Activated naive CD8-positive, alpha-beta T cell treated with anti-CD3 and anti-CD28 coated beads, Interleukin-2, amount 50 U/mL, for 24 hours (primary cell): ENCODE results near the gene RB1.
"Not testable (repeated sequence)": the region's sequence is repeated elsewhere in the genome, so short reads cannot be mapped to it uniquely, and the experiment has no call there.

Source experiments
- ATAC-seq: fragments of 150-1000 bp; cut with Tn5 transposase; one replicate; pipeline ENCODE4 v1.10.0; 2021
- DNase-seq: peaks from one replicate; pipeline ENCODE4 v3.0.0; 2021
- H3K27ac Mint-ChIP-seq: one replicate; pipeline ENCODE4 v1.8.0; 2021; ENCODE audit warnings: mild to moderate bottlenecking, mixed read lengths
- H3K27me3 Mint-ChIP-seq: one replicate; pipeline ENCODE4 v1.8.0; 2021; ENCODE audit warnings: mixed read lengths
- H3K36me3 Mint-ChIP-seq: one replicate; pipeline ENCODE4 v1.8.0; 2021; ENCODE audit warnings: low read depth, mixed read lengths
- H3K4me1 Mint-ChIP-seq: one replicate; pipeline ENCODE4 v1.8.0; 2021; ENCODE audit warnings: mixed read lengths
- H3K4me3 Mint-ChIP-seq: one replicate; pipeline ENCODE4 v1.8.0; 2021; ENCODE audit warnings: mild to moderate bottlenecking, moderate library complexity, mixed read lengths
- H3K9me3 Mint-ChIP-seq: one replicate; pipeline ENCODE4 v1.8.0; 2021; ENCODE audit warnings: mixed read lengths

Gene RB1

DNA sequence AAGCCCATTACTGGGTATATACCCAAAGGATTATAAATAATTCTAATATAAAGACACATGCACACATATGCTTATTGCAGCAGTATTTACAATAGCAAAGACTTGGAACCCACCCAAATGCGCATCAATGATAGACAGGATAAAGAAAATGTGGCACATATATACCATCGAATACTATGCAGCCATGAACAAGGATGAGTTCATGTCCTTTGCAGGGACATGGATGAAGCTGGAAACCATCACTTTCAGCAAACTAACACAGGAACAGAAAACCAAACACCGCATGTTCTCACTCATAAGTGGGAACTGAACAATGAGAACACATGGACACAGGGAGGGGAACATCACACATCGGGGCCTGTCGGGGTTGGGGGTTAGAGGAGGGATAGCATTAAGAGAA is 118.5 kb downstream of the RB1 start:
- not testable (repeated sequence) for ATAC-seq, H3K27ac Mint-ChIP-seq, DNase-seq, H3K4me3 Mint-ChIP-seq, H3K27me3 Mint-ChIP-seq, H3K4me1 Mint-ChIP-seq
- Mint-ChIP-seq H3K36me3 (peaks cover 26% of the 10 kb centered on the region), H3K9me3 (peaks cover 36% of the 10 kb centered on the region)

GRCh38 chr13:48424212-48424611 is 120.7 kb downstream of the RB1 start:
- ATAC-seq = no peak
- H3K4me3 Mint-ChIP-seq = no peak overlapping the region
- H3K4me1 Mint-ChIP-seq = peaks cover 10% of the 10 kb centered on the region
- no peaks in the 10 kb centered on the region for H3K27me3 Mint-ChIP-seq
- H3K9me3 Mint-ChIP-seq = peaks cover 31% of the 10 kb centered on the region
- DNase-seq = no peak
- peaks cover 16% of the 10 kb centered on the region for H3K36me3 Mint-ChIP-seq
- no peak overlapping the region for H3K27ac Mint-ChIP-seq

DNA sequence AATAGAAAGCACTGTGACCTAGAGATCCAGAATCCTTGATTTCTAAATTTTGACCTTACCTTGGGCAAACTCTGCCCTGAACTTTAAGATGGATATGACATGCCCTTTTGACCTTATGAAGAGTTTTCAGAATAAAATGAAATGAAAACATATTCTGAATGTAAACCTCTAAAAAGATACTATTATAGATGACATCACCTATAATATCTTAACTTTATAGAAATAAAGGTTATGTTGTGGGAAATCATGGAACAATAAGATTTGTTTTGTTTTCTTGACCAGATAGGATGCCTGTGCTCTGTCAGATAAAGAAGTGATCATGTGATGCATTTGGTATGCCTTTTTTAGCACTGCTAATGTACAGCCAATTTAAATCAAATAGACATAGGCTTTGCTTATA is 122.5 kb downstream of the RB1 start:
- H3K36me3 Mint-ChIP-seq = peaks cover 15% of the 10 kb centered on the region
- no peaks in the 10 kb centered on the region for H3K27me3 Mint-ChIP-seq

GRCh38 chr13:48426755-48427298 is 123.3 kb downstream of the RB1 start:
- peak overlapping the region; percentile 54 for H3K27ac Mint-ChIP-seq
- ATAC-seq, H3K27me3 Mint-ChIP-seq, DNase-seq, H3K4me3 Mint-ChIP-seq: not testable (repeated sequence)
- H3K4me1 Mint-ChIP-seq = peaks cover 29% of the 10 kb centered on the region
- peaks cover 12% of the 10 kb centered on the region for H3K9me3 Mint-ChIP-seq
- peaks cover 15% of the 10 kb centered on the region for H3K36me3 Mint-ChIP-seq

More for the DNA sequence above, 122.5 kb downstream of the RB1 start:
- Mint-ChIP-seq H3K4me3 (no peak overlapping the region), H3K9me3 (peaks cover 18% of the 10 kb centered on the region), H3K27ac (no peak overlapping the region), H3K4me1 (peaks cover 22% of the 10 kb centered on the region)
- DNase-seq (no peak), ATAC-seq (no peak)

GRCh38 chr13:48429036-48429435 is 125.5 kb downstream of the RB1 start:
- Mint-ChIP-seq H3K9me3 (peaks cover 12% of the 10 kb centered on the region), H3K36me3 (peaks cover 13% of the 10 kb centered on the region), H3K27ac (no peak overlapping the region), H3K4me1 (peaks cover 36% of the 10 kb centered on the region), H3K27me3 (no peaks in the 10 kb centered on the region), H3K4me3 (no peak overlapping the region)
- ATAC-seq = no peak
- DNase-seq = no peak

DNA sequence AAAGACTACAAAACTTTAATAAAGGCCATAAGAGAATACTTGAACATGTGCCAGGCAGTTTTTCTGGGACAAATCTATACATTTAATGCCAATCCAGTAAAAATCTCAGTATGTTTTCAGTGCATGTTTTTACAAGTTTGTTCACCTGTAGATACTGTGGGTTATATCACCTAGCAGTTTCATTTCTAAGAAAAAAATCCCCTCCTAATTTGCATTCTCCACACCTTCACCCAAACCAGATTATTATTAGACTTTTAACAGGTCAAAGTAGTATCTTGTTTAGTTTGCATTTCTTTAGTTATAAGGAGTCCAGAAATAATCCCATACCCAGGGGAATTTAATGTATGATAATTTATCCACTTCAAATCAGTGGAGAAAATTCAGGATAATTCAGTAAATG is 126.3 kb downstream of the RB1 start:
- H3K4me3 Mint-ChIP-seq = no peak overlapping the region
- H3K36me3 Mint-ChIP-seq = peaks cover 9% of the 10 kb centered on the region
- H3K4me1 Mint-ChIP-seq = peaks cover 39% of the 10 kb centered on the region
- DNase-seq (no peak), ATAC-seq (no peak)
- no peak overlapping the region for H3K27ac Mint-ChIP-seq
- peaks cover 12% of the 10 kb centered on the region for H3K9me3 Mint-ChIP-seq
- H3K27me3 Mint-ChIP-seq = no peaks in the 10 kb centered on the region

GRCh38 chr13:48431431-48431830 is 127.9 kb downstream of the RB1 start:
- H3K4me1 Mint-ChIP-seq = peaks cover 50% of the 10 kb centered on the region

DNA sequence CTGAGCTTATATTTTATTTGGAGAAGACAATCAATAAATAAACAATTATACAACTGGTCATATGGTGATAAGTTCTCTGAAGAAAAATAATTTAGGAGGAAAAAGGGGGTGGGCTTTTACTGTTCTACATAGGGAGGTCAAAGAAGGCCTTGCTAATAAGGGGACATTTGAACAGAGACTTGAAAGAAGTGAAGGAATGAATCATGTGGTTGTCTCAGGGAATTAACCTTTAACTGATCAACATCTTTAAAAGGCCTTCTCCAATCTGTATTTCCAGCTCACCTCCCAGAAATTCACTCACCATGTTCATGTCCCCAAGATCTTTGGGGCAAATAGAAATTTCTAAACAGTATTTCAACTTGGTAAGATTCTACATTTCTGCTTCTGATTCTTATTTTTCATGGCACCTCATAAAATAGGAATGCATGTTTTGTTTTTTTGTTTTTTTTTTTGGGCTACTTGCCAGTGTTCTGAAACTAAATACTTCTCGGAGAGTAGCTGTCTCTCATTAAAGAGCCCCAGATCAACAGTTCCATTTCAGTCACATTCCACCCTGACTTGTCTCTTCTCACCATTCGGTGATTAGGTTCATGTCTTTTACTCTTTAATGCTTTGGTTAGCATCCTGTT is 128.6 kb downstream of the RB1 start:
- peaks cover 47% of the 10 kb centered on the region for H3K4me1 Mint-ChIP-seq
- DNase-seq = no peak

More at GRCh38 chr13:48431431-48431830, 127.9 kb downstream of the RB1 start:
- ATAC-seq = peak; percentile 43
- Mint-ChIP-seq H3K27me3 (no peaks in the 10 kb centered on the region), H3K4me3 (peak overlapping the region; percentile 21), H3K9me3 (peaks cover 5% of the 10 kb centered on the region), H3K27ac (no peak overlapping the region), H3K36me3 (peaks cover 9% of the 10 kb centered on the region)
- DNase-seq = no peak

DNA sequence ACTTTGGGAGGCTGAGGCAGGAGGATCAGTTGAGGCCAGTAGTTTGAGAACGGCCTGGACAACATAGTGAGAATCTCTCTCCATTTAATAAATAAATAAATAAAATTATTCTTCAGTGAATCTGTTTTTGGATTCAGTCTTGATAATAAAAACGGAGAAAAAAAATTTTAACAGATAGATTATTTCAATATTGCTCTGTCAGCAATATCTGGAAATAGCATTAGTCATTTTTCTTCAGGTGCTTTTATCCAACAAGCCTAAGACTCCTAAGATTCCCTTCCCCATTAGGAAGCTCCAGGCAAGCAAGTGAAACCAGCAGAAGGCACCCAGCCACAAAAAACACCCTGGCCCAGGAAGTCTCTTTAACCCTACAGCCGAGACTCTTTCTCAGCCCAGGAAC is 130.6 kb downstream of the RB1 start:
- Mint-ChIP-seq H3K4me1 (peaks cover 43% of the 10 kb centered on the region), H3K4me3 (no peak overlapping the region), H3K27ac (no peak overlapping the region), H3K27me3 (no peaks in the 10 kb centered on the region), H3K36me3 (peaks cover 5% of the 10 kb centered on the region), H3K9me3 (no peaks in the 10 kb centered on the region)
- ATAC-seq (no peak), DNase-seq (no peak)

More for the DNA sequence above, 128.6 kb downstream of the RB1 start:
- no peaks in the 10 kb centered on the region for H3K9me3 Mint-ChIP-seq
- no peak for ATAC-seq
- H3K4me3 Mint-ChIP-seq = peak overlapping the region; percentile 21
- H3K36me3 Mint-ChIP-seq = peaks cover 5% of the 10 kb centered on the region
- no peaks in the 10 kb centered on the region for H3K27me3 Mint-ChIP-seq
- H3K27ac Mint-ChIP-seq = peak overlapping the region; percentile 39

DNA sequence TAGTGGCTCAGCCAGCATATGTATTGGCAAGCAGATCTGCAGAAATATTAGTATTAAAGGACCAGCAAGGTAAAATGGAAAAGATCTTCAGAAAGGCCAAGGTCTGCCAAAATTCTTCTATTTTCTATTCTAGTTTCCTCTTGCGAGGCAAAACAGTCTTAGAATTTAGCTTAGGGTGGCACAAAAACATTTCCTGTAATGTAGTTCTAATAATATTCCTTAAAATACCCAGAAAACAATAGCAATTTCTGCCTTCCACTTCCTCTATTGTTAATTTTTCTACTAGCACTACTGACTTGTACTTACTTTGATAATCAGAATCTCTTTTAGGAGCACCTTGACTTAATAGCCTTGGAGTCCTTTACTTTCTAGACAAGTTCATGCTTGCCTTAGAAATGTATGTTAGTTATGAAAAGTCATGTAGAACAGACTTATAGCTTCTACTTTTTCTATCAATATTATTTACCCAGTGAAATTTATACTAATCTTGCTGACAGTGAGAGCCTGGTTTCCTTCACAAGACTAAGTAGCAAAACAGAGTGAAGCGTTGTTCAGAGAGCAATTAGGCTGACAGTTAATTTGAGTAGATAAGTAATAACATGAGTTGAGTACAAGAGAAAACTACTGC is 133.2 kb downstream of the RB1 start:
- Mint-ChIP-seq H3K36me3 (peaks cover 5% of the 10 kb centered on the region), H3K27ac (no peak overlapping the region)
- ATAC-seq = no peak

GRCh38 chr13:48437371-48437770 is 133.8 kb downstream of the RB1 start:
- H3K4me3 Mint-ChIP-seq = no peak overlapping the region
- H3K27ac Mint-ChIP-seq = no peak overlapping the region

More for the DNA sequence above, 133.2 kb downstream of the RB1 start:
- H3K27me3 Mint-ChIP-seq = no peaks in the 10 kb centered on the region
- H3K4me1 Mint-ChIP-seq = peaks cover 24% of the 10 kb centered on the region
- H3K9me3 Mint-ChIP-seq = no peaks in the 10 kb centered on the region
- DNase-seq = no peak
- no peak overlapping the region for H3K4me3 Mint-ChIP-seq

DNA sequence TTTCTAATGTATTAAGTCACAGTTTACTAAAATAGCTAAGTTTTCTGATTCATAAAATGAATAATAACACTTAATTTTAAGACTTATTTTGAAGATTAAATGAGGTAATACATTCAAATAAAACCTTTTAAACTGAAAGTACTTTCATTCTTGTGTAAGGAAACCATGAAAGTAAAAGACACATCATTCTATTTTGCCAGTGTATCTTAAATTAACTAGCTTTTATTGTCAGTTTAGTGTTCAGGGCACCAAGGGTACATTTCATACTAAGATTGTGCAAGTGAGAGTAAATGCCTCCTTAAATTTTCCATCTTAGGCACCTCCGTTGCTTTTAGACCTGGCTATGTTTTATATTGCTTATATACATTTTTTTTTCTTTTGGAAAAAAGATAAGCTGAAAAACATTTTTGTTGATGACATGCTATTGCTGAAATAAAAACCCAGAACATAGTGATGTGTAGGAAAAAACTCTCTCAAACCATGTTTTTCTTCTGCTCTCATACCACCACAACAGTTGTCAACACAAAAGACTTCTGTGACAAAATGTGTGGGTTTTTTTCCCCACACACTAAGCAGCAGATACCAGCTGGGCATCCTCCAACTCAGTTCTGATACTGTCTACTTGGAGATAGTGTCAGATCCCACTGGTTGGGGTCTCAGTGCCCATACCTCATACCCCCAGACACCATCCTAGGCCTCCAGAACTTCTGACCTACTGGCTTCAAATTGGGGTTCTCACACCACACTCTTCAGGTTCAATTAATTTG is 140.1 kb downstream of the RB1 start:
- H3K36me3 Mint-ChIP-seq = peaks cover 2% of the 10 kb centered on the region
- H3K4me1 Mint-ChIP-seq = peaks cover 20% of the 10 kb centered on the region
- H3K27ac Mint-ChIP-seq = peak overlapping the region; percentile 38

More at GRCh38 chr13:48437371-48437770, 133.8 kb downstream of the RB1 start:
- Mint-ChIP-seq H3K36me3 (peaks cover 5% of the 10 kb centered on the region), H3K4me1 (peaks cover 19% of the 10 kb centered on the region), H3K27me3 (no peaks in the 10 kb centered on the region), H3K9me3 (no peaks in the 10 kb centered on the region)
- no peak for ATAC-seq
- no peak for DNase-seq

DNA sequence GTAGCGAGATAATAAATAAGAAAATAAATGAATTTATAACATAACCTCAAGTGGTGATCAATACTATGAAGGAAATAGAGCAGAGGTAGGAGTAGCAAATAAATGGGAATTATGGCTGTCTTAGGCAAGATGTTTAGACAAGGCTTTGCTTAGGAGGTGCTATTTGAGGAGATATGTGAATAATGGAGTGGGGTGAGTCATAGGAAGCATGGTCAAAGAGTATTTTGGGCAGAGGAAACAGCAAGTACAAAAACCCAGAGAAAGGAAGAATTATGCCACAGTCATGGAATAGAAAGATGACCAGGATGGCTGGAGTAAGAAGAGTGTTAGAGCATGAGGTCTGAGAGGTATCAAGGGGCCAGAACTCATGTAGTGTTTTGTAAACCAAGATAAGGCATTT is 142.9 kb downstream of the RB1 start:
- Mint-ChIP-seq H3K4me1 (peaks cover 33% of the 10 kb centered on the region), H3K9me3 (peaks cover 12% of the 10 kb centered on the region), H3K27ac (no peak overlapping the region), H3K36me3 (peaks cover 18% of the 10 kb centered on the region), H3K27me3 (no peaks in the 10 kb centered on the region), H3K4me3 (no peak overlapping the region)
- peak; percentile 43 for ATAC-seq
- no peak for DNase-seq

More for the DNA sequence above, 140.1 kb downstream of the RB1 start:
- H3K4me3 Mint-ChIP-seq = no peak overlapping the region
- ATAC-seq = peak; percentile 65
- no peak for DNase-seq
- no peaks in the 10 kb centered on the region for H3K27me3 Mint-ChIP-seq
- H3K9me3 Mint-ChIP-seq = no peaks in the 10 kb centered on the region

DNA sequence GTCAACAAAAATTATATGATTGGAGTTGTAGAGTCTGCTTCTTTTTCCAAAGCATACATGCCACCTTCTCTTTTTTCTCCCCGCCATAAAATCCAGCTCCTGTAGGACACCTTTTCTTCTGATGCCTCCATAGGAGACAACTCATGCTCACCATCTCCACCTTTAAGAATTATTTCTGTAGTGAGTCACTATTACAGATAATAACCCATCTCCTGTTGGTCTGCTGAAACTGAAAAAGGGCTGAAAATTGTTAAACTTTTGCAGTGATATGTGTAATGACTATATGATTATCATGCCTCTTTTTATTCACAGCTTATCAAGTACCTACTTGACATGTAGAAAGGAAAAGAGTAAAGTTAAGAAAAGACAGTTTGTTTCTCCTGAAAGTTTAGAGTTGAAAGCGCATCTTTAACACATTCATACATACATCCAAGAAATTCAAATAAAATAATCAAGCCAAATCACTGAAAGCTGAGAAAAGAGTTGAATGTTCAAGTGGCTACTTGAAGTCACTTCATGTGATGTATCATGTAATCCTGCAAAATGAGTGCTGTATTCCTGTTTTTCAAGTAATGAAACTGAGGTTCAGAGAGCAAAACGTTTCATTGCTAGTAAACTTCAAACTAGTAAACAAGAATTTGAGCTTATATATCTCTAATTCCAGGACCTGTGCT is 144.9 kb downstream of the RB1 start:
- no peak overlapping the region for H3K4me3 Mint-ChIP-seq
- no peaks in the 10 kb centered on the region for H3K27me3 Mint-ChIP-seq
- no peak overlapping the region for H3K27ac Mint-ChIP-seq
- ATAC-seq = no peak
- H3K9me3 Mint-ChIP-seq = peaks cover 19% of the 10 kb centered on the region
- no peak for DNase-seq
- peaks cover 32% of the 10 kb centered on the region for H3K4me1 Mint-ChIP-seq
- peaks cover 34% of the 10 kb centered on the region for H3K36me3 Mint-ChIP-seq
